Activated gamma-delta T cell (primary cell): ENCODE measurements around the gene CBFA2T2.
"Not testable (repeated sequence)": the region's sequence is repeated elsewhere in the genome, so short reads cannot be mapped to it uniquely, and the experiment has no call there.

Experiments
- DNase-seq: peaks from one replicate; lab custom pipeline; 2025; lab: John Stamatoyannopoulos, UW

Gene CBFA2T2

DNA sequence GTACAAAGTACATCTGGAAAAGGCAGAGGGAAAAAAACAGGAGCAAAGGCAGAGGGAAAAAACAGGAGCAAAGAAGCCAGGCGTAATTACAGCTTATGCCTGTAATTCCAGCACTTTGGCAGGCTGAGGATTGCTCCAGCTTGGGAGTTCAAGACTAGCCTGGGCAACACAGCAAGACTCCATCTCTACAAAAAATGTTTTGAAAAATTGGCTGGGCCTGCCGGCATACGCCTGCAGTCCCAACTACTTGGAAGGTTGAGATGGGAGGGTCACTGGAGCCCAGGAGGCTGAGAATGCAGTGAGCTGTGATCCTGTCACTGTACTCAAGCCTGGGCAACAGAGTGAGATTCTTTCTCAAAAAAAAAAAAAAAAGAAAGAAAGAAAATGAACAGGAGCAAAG lies 19.0 kb upstream of the CBFA2T2 start:
- no peak for DNase-seq

- no peak for DNase-seq
Measured at GRCh38 chr20:33472868-33473435, 16.9 kb upstream of the CBFA2T2 start.

DNA sequence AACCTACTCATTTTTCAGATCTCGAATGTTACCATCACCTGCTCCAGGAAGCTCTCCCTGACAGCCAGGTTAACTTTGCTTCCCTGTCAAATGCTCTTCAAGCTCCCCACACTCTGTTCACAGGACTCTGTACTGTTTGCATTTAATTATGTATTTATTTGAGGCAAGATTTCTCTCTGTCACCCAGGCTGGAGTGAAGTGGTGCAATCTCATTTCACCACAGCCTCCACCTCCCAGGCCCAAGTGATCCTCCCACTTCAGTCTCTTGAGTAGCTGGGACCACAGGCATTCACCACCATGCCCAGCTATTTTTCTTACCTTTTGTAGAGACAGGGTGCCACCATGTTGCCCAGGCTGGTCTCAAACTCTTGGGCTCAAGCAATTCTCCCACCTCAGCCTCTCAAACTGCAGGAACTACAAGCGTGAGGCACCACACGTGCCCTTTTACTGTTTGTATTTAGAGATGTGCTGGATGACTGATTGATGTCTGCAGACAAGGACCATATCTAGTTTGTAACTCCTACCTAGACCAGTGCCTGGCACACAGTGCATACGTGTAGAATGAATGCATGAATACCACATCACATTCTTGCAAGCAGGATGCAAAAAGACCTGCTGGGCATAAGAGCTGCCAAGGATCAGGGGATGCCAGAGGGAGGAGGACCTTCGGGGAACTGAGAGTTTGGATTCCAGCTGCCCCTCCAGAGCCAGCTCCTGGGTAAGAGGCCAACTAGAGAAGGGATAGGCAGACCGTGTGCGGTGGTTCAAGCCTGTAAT lies 15.6 kb upstream of the CBFA2T2 start:
- no peak for DNase-seq

- DNase-seq: no peak
Measured at GRCh38 chr20:33474963-33475362, 14.9 kb upstream of the CBFA2T2 start.

GRCh38 chr20:33475381-33476152 lies 14.3 kb upstream of the CBFA2T2 start:
- no peak for DNase-seq

GRCh38 chr20:33477386-33478234 lies 12.3 kb upstream of the CBFA2T2 start:
- no peak for DNase-seq

DNA sequence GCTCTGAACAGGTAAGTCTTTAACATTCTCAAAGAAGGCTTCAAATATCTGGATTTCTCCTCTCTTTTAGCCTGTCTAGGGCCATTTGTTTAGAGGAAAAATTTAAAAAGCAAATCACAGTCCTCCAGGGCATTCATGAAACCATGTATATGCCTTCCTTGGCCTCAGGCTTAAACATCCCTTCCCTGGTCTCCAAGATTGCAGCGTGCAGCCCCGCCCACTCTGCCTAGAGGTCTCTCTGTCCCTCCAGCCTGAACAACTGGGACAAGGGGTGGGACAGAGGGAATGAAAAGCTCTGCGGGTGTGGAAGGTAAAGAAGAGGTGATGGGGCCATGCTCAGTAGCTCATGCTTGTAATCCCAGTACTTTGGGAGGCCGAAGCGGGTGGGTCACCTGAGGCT lies 9.8 kb upstream of the CBFA2T2 start:
- no peak for DNase-seq

GRCh38 chr20:33481431-33481941 lies 8.4 kb upstream of the CBFA2T2 start:
- DNase-seq: no peak

GRCh38 chr20:33482581-33482980 lies 7.3 kb upstream of the CBFA2T2 start:
- DNase-seq: no peak

GRCh38 chr20:33483186-33483585 lies 6.7 kb upstream of the CBFA2T2 start:
- DNase-seq: not testable (repeated sequence)

DNA sequence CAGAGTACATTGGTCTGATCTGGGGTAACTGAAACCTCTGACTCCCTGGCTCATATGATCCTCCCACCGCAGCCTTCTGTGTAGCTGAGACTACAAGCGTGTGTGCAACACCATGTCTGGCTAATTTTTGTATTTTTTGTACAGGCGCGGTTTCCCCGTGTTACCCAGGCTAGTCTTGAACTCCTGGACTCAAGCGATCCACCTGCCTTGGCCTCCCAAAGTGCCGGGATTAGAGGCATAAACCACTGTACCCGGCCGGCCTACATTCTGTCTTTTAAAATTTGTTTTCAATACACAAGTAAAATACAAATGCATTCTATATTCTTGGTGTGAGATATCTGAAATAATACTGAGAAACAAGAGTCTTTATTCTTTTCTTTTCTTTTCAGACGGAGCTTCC lies 1.7 kb upstream of the CBFA2T2 start:
- no peak for DNase-seq

DNA sequence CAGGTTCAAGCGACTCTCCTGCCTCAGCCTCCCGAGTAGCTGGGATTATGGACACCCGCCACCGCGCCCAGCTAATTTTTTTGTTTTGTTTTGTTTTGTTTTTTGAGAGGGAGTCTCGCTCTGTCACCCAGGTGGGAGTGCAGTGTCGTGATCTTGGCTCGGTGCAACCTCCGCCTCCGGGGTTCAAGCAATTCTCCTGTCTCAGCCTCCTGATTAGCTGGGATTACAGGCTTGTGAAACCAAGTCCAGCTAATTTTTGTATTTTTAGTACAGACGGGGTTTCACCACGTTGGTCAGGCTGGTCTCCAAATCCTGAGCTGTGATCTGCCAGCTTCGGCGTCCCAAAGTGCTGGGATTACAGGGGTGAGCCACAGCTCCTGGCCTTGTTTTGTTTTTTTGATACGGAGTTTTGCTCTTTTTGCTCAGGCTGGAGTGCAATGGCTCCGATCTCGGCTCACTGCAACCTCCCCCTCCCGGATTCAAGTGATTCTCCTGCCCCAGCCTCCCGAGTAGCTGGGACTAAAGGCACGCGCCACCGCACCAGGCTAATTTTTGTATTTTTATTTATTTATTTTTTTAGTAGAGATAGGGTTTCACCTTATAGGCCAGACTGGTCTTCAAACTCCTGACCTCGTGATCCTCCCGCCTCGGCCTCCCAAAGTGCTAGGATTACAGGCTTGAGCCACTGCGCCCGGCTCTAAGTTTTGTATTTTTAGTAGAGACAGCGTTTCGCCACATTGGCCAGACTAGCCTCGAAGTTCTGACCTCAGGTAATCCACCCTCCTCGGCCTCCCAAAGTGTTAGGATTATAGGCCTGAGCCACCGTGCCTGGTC lies 1.0 kb upstream of the CBFA2T2 start:
- not testable (repeated sequence) for DNase-seq

GRCh38 chr20:33489495-33490022 lies 337 bp upstream of the CBFA2T2 start:
- peak; percentile 98 for DNase-seq

DNA sequence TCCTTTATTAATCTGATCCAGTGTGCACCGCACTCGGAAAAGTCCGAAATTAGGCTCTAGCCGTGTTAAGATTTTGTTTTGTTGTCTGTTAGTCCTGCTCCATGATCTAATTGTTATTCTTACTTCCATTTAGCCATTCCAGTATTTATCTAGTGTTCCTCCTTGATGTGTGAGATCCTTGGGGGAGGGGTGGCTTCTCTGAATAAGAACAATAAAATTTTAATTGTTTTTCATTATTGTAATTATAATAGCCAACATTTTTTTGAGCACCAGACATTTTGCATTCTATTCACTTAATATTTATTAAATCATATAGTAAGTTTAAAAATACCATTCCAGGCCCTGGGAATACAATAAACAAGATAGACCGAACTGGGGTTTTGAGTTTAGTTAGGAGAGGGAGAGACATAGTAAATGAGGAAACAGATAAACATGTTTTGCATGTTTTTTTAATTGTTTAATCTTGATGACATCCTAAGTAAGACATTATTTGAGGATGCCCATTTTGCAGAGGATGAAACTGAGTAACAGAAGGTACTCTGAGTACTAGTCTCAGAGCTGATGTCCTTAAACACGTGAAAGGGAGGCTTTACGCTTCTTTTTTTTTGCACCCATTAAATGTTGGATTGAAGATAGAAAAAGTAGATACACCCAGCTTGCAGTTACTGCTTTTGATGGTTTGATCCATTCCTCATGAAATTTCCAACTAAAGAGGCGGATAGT lies 1.2 kb downstream of the CBFA2T2 start:
- DNase-seq: no peak

GRCh38 chr20:33493076-33493766 lies 3.3 kb downstream of the CBFA2T2 start:
- no peak for DNase-seq

GRCh38 chr20:33496776-33497175 lies 6.9 kb downstream of the CBFA2T2 start:
- DNase-seq: not testable (repeated sequence)

DNA sequence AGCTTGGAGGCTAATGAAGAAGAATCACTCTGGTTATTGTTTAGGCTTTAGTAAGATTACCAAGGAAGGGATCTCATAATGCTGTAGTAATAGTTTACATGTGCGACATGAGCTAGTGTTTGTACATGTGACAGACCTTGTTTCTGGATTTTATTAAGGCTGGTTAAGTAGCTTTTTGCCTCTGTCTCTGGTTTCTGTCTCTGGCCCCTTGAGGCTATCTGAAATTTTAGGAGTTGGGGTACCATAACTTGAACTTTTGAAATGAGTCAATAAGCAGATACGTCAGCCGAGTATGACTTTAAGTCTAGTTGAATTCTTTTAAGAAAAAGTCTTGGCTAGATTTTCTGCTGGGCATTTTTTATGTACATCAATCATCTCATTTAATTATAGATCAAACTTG lies 9.5 kb downstream of the CBFA2T2 start:
- no peak for DNase-seq

DNA sequence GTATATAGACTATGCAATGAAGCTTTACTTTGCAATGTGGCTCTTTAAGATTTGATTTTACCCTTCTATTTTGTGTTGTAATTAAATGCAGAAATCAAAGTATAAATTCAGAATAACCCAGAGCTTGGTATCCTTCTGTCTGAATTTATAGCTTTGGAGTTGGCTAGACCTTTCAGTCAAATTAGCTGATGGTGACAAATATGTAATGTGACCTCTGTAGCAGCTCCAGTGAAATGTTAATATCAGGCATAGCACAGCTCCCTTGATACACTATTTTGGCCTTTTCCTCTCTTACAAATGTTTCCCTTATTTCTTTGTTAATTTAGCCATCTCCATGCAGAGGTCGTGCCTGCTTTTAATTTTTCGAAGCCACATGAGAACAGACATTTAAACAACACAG lies 11.1 kb downstream of the CBFA2T2 start:
- no peak for DNase-seq

GRCh38 chr20:33503564-33503963 lies 13.7 kb downstream of the CBFA2T2 start:
- DNase-seq: no peak
